ENCODE measurements around the gene DACT2.

Gene DACT2

DNA sequence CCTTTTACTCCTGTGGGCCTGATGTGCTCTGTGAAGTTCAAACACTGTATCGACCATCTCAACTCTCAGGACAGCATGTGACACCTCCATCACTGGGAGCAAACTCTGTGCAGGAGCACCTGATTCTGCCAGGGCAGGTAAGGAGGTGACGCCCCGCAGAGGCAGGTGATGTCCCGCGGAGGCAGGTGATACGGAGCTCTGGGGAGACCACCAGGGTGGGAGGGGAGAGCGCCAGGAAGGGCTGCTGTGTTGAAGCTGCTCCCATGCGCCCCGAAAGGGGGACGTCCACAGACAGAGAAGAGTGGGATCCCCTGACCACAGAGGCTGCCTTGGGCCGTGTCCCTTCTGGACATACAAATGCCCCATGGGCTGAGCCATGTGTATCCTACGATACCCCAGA is 58.3 kb downstream of the DACT2 start:
- DNase-seq: no peak

DNA sequence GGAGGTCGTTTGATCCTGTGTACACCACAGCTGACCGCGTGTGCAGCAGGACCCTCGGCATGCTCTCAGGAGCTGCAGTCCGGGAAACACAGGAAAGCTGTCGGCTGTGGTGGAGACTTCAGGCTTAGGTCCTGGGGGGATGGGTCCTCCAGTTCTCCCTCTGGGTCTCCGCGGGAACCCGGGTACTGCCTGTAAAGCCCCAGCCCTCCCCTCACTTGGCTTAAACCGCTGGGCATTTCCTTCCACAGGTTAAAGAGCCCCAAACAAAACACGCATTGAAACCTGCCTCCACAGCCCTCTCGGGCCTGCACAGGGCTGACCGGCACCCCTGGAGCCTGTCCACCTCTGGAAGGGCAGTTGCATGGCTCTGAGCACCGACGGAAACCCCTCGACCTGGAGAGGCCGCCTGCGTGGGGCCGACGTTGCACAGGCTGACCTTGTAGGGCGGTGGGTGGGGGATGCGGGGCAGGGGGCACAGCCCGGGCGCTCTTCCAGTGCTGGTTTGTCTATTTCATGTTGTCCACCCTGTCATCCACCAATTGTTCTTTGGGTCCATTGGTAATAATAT is 59.1 kb downstream of the DACT2 start:
- DNase-seq: no peak

DNA sequence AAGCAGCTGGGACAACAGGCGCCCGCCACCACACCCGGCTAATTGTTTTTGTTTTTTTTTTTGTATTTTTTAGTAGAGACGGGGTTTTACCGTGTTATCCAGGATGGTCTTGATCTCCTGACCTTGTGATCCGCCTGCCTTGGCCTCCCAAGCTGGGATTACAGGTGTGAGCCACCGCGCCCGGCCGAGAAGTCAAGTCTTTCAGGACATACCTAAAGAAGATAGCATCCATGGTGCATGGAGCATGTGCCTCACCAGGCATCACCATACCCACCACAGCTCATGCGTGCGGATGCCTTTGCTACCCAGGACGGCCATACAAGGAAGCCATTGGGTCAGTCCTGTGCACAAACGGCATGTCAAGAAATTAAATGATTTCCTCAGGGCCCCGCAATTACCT is 60.8 kb downstream of the DACT2 start:
- DNase-seq: no peak

DNA sequence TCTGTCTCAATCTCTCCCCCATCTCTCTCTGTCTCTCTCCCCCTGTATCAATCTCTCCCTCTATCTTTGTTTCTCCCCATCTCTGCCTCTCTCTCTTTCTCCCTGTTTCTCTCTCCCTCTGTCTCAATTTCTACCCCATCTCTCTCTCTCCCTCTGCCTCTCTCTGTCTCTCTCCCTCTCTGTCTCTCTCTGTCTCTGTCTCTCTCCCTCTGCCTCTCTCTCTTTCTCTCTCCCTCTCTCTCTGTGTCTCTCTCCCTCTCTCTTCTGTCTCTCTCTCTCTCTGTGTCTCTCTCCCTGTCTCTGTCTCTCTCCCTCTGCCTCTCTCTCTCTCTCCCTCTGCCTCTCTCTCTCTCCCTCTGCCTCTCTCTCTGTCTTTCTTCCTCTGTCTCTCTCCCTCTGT is 62.6 kb downstream of the DACT2 start:
- DNase-seq: no peak

All from stimulated activated CD8-positive, alpha-beta memory T cell treated with anti-CD3 and anti-CD28 coated beads, Interleukin-4, amount 100 ng/mL, for 48 hours (primary cell).